Activated CD8-positive, alpha-beta T cell treated with anti-CD3 and anti-CD28 coated beads for 36 hours (primary cell): ENCODE measurements around the gene SMIM38. TPM values are rescaled to one million over a fixed set of nuclear protein-coding genes. Genes with fewer than 3 reads are reported as not detected.

ENCODE experiments used
- ATAC-seq: fragments of 200-7000 bp; cut with Tn5 transposase; one replicate; pipeline ENCODE4 v1.10.0; 2021; ENCODE audit warnings: mild to moderate bottlenecking, moderate library complexity
- CTCF ChIA-PET: fragments of 350-600 bp; sonication (Branson Sonifier 250); formaldehyde crosslinking; loops from one replicate; lab custom pipeline; 2021; ENCODE audit warnings: antibody characterized with exemption; lab: Charles Lee
- POLR2A ChIA-PET: fragments of 350-600 bp; sonication (Branson Sonifier 250); formaldehyde crosslinking; loops from one replicate; lab custom pipeline; 2021; ENCODE audit warnings: antibody characterized with exemption; lab: Charles Lee
- DNase-seq: peaks from one replicate; pipeline ENCODE4 v3.0.0-alpha.2; 2020
- H3K27ac Mint-ChIP-seq: one replicate; pipeline ENCODE4 v1.8.0; 2021; ENCODE audit warnings: mild to moderate bottlenecking, mixed read lengths
- H3K27me3 Mint-ChIP-seq: one replicate; pipeline ENCODE4 v1.8.0; 2021; ENCODE audit warnings: mixed read lengths
- H3K36me3 Mint-ChIP-seq: one replicate; pipeline ENCODE4 v1.8.0; 2021; ENCODE audit warnings: low read depth, mixed read lengths
- H3K4me1 Mint-ChIP-seq: one replicate; pipeline ENCODE4 v1.8.0; 2021; ENCODE audit warnings: low read depth, mixed read lengths
- H3K4me3 Mint-ChIP-seq: one replicate; pipeline ENCODE4 v1.8.0; 2021; ENCODE audit warnings: mild to moderate bottlenecking, moderate library complexity, mixed read lengths
- H3K9me3 Mint-ChIP-seq: one replicate; pipeline ENCODE4 v1.8.0; 2021; ENCODE audit warnings: mixed read lengths
- intact Hi-C: fragments of 100-400 bp; cut with micrococcal nuclease; formaldehyde crosslinking; loops from one replicate; pipeline ENCODE4 v1.10.0; 2022
- total RNA-seq, 2 experiments: library from RNA; stranded (reverse); gene quantifications; one replicate each; pipeline ENCODE4 v1.2.3, GENCODE V29; 2021
- TF ChIP-seq, protein P1 (sequence below): fragments of 200-600 bp; IDR thresholded peaks from one replicate; pipeline ENCODE4 v1.8.0; 2022; ENCODE audit warnings: antibody characterized with exemption, mild to moderate bottlenecking

The SMIM38 gene
- total RNA-seq, 2 experiments from 2014 or later, result 0.31 to 0.77 TPM

DNA sequence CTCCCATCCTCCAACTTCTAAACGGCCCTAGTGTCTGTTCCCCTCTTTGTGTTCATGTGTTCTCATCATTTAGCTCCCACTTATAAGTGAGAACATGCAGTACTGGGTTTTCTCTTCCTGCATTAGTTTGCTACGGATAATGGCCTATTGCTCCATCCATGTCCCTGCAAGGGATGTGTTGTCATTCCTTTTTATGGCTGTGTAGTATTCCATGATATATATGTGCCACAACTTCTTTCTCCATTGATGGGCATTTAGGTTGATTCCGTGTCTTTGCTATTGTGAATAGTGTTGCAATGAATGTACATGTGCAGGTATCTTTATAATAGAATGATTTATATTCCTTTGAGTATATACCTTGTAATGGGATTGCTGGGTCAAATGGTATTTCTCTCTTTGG, 5.6 kb upstream of the SMIM38 start:
- ATAC-seq (no peak), DNase-seq (no peak)
- TF ChIP-seq, protein P1, sequence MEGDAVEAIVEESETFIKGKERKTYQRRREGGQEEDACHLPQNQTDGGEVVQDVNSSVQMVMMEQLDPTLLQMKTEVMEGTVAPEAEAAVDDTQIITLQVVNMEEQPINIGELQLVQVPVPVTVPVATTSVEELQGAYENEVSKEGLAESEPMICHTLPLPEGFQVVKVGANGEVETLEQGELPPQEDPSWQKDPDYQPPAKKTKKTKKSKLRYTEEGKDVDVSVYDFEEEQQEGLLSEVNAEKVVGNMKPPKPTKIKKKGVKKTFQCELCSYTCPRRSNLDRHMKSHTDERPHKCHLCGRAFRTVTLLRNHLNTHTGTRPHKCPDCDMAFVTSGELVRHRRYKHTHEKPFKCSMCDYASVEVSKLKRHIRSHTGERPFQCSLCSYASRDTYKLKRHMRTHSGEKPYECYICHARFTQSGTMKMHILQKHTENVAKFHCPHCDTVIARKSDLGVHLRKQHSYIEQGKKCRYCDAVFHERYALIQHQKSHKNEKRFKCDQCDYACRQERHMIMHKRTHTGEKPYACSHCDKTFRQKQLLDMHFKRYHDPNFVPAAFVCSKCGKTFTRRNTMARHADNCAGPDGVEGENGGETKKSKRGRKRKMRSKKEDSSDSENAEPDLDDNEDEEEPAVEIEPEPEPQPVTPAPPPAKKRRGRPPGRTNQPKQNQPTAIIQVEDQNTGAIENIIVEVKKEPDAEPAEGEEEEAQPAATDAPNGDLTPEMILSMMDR, result no peak
- H3K27ac Mint-ChIP-seq, result no peak overlapping the region
- ChIA-PET POLR2A (interaction anchor here (0.6 kb wide), 1 partner anchor 606 kb away, joined by 3 read pairs; no protein-coding TSS in a partner anchor), CTCF (no interaction called here)
- peaks cover 3% of the 10 kb centered on the region for H3K27me3 Mint-ChIP-seq
- peaks cover 6% of the 10 kb centered on the region for H3K4me1 Mint-ChIP-seq
- no peak overlapping the region for H3K4me3 Mint-ChIP-seq
- intact Hi-C loops, result no loop called here
- H3K36me3 Mint-ChIP-seq, result peaks cover 3% of the 10 kb centered on the region
- peaks cover 18% of the 10 kb centered on the region for H3K9me3 Mint-ChIP-seq

DNA sequence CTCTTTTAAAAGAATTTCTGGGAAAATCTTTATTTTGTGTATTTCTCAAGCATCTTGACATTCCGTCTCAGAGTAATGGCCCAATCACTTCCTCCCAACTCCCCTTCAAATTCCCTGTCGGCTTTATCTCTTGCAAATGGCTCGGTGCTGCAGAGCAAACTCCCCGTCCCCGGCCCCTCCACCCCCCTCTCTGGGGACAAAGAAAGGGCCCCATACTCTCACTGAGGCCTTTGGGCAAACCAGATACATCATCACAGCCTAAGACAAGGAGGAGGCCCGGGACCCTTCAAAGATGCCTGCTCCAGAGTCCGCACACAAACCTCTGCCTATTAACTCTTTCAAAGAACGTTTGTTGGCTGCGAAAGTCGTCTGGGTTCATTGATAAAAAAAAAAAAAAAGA, 3.9 kb upstream of the SMIM38 start:
- CTCF ChIA-PET, result interaction anchor here (1.4 kb wide), 1 partner anchor 50 kb away, joined by 3 read pairs; no protein-coding TSS in a partner anchor
- Mint-ChIP-seq H3K27ac (no peak overlapping the region), H3K4me3 (no peak overlapping the region), H3K27me3 (peaks cover 4% of the 10 kb centered on the region), H3K4me1 (peaks cover 16% of the 10 kb centered on the region), H3K9me3 (peaks cover 5% of the 10 kb centered on the region), H3K36me3 (peaks cover 3% of the 10 kb centered on the region)
- ATAC-seq (no peak), DNase-seq (no peak)
- TF ChIP-seq, protein P1, result no peak
- intact Hi-C loops, result no loop called here
- POLR2A ChIA-PET, result no interaction called here

DNA sequence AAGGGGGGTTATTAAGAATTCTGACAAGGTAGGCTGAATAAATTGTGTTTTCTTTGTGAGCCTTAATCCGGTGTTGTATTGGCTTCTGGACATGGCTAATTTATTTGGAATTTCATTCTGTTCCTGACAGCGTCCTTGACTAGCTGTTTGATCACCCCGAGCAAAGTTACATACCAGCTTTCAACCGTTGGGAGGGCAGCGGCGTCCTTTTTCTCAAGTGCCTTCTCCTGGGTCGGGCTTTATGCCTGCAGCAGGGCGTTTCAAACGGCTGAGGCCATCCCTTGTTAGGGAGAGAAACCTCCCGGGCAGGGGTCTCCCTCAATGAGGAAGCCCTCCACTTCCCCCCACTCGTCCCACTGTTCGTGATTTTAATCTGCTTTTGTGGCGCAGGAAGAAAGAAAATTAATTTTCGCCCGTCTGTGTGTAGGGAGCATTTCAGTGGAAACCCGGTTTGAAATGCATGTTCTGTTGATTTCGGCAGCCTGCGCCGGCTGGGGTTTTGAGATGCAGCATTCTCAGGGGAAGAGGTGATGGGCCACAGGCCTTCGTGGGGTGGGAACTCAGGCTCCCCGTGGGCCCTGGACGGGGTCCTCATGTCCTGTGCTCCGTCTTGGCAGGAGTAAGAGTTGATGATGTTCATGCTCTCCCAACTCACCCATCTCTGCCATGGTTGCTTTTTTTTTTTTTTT, 2.9 kb upstream of the SMIM38 start:
- DNase-seq (no peak), ATAC-seq (no peak)
- TF ChIP-seq, protein P1, result no peak
- POLR2A ChIA-PET, result no interaction called here
- Mint-ChIP-seq H3K9me3 (peaks cover 3% of the 10 kb centered on the region), H3K27me3 (peaks cover 4% of the 10 kb centered on the region), H3K4me3 (no peak overlapping the region), H3K36me3 (peaks cover 3% of the 10 kb centered on the region), H3K27ac (no peak overlapping the region), H3K4me1 (peaks cover 16% of the 10 kb centered on the region)
- CTCF ChIA-PET, result interaction anchor here (1.4 kb wide), 1 partner anchor 51 kb away, joined by 3 read pairs; no protein-coding TSS in a partner anchor
- intact Hi-C loops, result no loop called here

GRCh38 chr11:69153661-69154060, 2.1 kb upstream of the SMIM38 start:
- ATAC-seq (no peak), DNase-seq (no peak)
- intact Hi-C loops, result no loop called here
- peaks cover 16% of the 10 kb centered on the region for H3K4me1 Mint-ChIP-seq
- peaks cover 3% of the 10 kb centered on the region for H3K36me3 Mint-ChIP-seq
- POLR2A ChIA-PET, result no interaction called here
- peaks cover 3% of the 10 kb centered on the region for H3K9me3 Mint-ChIP-seq
- H3K27ac Mint-ChIP-seq, result no peak overlapping the region
- CTCF ChIA-PET, result interaction anchor here (1.3 kb wide), 1 partner anchor 11 kb away, joined by 3 read pairs; no protein-coding TSS in a partner anchor
- no peak overlapping the region for H3K4me3 Mint-ChIP-seq
- TF ChIP-seq, protein P1, result no peak
- H3K27me3 Mint-ChIP-seq, result peaks cover 4% of the 10 kb centered on the region

- DNase-seq, result no peak
- intact Hi-C loops, result no loop called here
- H3K36me3 Mint-ChIP-seq, result no peaks in the 10 kb centered on the region
- peaks cover 12% of the 10 kb centered on the region for H3K4me1 Mint-ChIP-seq
- no peak overlapping the region for H3K4me3 Mint-ChIP-seq
- ATAC-seq, result no peak
- ChIA-PET CTCF (interaction anchor here (1.3 kb wide), 1 partner anchor 12 kb away, joined by 3 read pairs; no protein-coding TSS in a partner anchor), POLR2A (no interaction called here)
- TF ChIP-seq, protein P1, result no peak
- peaks cover 4% of the 10 kb centered on the region for H3K27me3 Mint-ChIP-seq
- H3K27ac Mint-ChIP-seq, result no peak overlapping the region
- peaks cover 3% of the 10 kb centered on the region for H3K9me3 Mint-ChIP-seq
These were observed 1.4 kb upstream of the SMIM38 start for GRCh38 chr11:69154211-69154913.
